ENCODE measurements around the gene RPS21.

RPS21 gene

DNA sequence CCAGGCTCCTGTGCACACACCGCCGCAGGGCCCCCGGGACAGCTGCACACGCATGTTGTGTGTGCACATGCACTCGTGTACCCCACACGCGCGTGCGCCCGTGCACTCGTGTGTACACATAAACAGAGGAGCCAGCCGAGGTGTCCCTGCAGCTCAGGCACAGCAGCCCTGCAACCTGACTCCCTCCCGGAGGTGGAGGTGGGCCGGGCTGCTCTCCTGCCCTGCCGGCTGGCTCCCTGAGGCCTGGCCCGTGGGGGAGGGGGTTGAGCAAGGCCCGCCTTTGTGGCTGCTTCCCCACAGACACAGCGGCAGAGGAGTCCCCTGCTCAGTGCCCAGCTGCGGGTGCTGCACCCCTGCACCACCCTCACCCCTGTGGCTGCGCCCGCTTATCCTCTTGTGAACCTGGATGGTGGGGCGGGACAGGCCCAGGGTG, 39.8 kb downstream of the RPS21 start:
- WGBS = 55% methylated on average over 22 of the region's 22 CpGs
- Histone ChIP-seq H3K9me3 (ENCODE audit: insufficient read depth, low read depth, low read length) (no peaks in the 10 kb centered on the region), H3K9ac (ENCODE audit: low read depth, low read length) (peak overlapping the region; percentile 55), H3K27ac (ENCODE audit: low read depth, low read length) (peak overlapping the region; percentile 50), H3K27me3 (ENCODE audit: insufficient read depth, low read length) (no peaks in the 10 kb centered on the region), H3K4me1 (ENCODE audit: insufficient read depth, low read length) (peaks cover 11% of the 10 kb centered on the region), H3K36me3 (ENCODE audit: insufficient read depth, low read length) (no peaks in the 10 kb centered on the region), H3K4me3 (ENCODE audit: low read length) (peak overlapping the region; percentile 26; the same call in 1 of the 2 replicates)

DNA sequence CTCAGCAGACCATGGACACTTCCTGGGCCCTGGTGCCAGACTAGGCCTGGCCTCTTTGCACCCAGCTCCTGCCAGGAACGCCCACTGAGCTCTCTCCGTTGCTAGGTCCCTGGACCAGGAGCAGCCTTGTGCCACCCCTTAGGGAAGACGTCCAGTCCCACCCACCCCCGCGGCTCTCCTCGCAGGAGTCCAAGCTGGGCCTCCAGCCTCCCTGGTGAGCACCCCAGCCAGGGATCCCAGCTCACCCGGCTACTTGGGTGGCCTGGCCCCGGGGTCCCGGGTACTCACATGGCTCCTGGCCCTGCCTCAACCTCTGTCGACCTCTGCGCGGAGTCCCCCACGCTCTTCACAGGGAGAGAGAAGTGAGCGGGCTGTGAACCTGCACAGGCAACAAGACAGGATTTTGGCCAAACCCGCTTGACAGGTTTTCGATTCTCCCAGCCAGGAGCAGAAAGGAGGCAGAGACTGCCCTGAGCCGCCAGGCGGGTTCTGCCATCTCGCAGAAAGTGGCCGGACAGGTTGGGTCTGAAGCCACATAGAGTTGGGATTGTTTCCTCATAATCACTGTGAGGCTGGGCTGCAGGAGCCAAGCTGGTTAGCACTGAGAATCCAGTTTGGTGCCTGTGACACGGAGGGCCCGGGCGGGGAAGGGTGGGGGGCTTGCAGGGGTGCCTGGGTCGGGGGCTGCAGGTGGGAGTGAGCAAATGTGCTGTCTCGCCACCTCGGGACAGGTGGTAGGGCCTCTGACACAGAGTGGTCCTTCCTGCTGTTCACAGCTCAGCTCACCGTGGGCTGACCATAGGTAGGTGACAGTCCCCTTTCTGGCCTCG, 40.5 kb downstream of the RPS21 start, which contains the start of gene RBBP8NL:
Gene RBBP8NL (minus strand): TSS at position 368 of the 830 bp plus-strand sequence. CDS start 7,892 bp downstream, outside the sequence.
- H3K36me3 ChIP-seq (ENCODE audit: insufficient read depth, low read length) = no peaks in the 10 kb centered on the region
- no peaks in the 10 kb centered on the region for H3K27me3 ChIP-seq (ENCODE audit: insufficient read depth, low read length)
- peaks cover 11% of the 10 kb centered on the region for H3K4me1 ChIP-seq (ENCODE audit: insufficient read depth, low read length)
- H3K9ac ChIP-seq (ENCODE audit: low read depth, low read length) = peak within 1 kb of the TSS; percentile 55
- H3K27ac ChIP-seq (ENCODE audit: low read depth, low read length) = peak within 1 kb of the TSS; percentile 50
- peak within 1 kb of the TSS; percentile 26 for H3K4me3 ChIP-seq (ENCODE audit: low read length)
- WGBS = 86% methylated on average over 28 of the region's 28 CpGs
- no peaks in the 10 kb centered on the region for H3K9me3 ChIP-seq (ENCODE audit: insufficient read depth, low read depth, low read length)

DNA sequence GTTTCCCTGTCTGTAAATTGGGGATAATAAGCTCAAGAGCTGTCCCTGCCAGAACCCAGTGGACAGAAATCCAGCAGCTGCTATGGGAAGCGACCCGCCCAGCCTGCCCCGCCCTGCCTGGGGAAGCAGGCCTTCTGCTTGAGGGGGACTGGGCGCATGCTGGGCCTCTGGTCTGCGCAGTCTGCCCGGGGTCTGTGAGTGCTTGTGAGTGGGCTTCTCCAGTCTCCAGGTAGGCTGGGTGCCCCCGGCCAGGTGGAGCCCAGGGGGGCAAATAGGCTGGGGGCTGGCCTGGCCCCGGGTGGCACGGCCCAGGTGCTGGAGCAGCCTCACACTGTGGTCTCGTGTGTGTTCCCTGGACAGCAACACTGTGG, 41.1 kb downstream of the RPS21 start:
- Histone ChIP-seq H3K9ac (ENCODE audit: low read depth, low read length) (no peak overlapping the region), H3K9me3 (ENCODE audit: insufficient read depth, low read depth, low read length) (no peaks in the 10 kb centered on the region), H3K27ac (ENCODE audit: low read depth, low read length) (no peak overlapping the region), H3K4me1 (ENCODE audit: insufficient read depth, low read length) (peaks cover 11% of the 10 kb centered on the region), H3K4me3 (ENCODE audit: low read length) (no peak overlapping the region), H3K36me3 (ENCODE audit: insufficient read depth, low read length) (no peaks in the 10 kb centered on the region), H3K27me3 (ENCODE audit: insufficient read depth, low read length) (no peaks in the 10 kb centered on the region)
- 93% methylated on average over 10 of the region's 10 CpGs for WGBS

DNA sequence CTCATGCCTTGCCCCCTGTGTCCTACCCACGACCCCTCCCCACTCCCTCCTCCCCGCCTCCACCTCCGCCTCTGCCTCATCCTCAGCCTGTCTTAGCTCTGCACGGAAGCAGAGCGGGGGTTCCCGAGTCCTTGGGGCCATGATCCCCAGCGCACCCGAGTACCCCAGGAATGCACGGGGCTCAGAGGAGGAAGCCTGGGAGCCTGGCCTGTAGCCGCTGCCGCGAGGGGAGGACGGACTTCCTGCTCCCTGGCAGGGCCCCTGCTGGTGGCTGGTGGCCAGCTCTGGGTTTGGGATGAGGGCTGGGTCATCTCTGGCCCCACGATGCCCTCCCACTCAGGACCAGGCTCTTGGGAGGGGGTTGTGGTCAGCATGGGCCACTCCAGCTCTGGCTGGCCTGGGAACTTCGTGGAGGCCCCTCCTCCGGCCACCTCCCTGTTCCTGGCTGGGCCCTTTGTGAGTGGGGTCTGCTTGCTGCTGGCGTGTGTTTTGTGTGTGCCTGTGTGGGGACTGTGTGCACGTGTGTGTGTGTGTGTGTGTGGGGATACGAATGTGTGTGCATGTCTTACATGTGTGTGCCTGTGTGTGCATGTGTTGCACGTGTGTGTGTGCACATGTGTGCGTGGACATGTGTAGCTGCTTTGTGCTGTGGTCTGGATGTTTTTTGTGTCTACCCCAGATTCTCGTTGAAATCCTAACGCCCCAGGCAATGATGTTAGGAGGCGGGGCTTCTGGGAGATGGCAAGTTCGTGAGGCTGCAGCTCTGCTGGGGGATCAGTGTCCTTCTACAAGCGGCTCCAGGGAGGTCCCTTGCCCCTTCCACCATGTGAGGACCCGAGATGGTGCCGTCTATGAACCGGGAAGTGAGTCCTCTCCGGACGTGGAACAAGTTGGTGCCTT, 41.7 kb downstream of the RPS21 start:
- H3K27ac ChIP-seq (ENCODE audit: low read depth, low read length) = no peak overlapping the region
- H3K4me1 ChIP-seq (ENCODE audit: insufficient read depth, low read length) = peaks cover 11% of the 10 kb centered on the region
- no peaks in the 10 kb centered on the region for H3K9me3 ChIP-seq (ENCODE audit: insufficient read depth, low read depth, low read length)
- no peaks in the 10 kb centered on the region for H3K27me3 ChIP-seq (ENCODE audit: insufficient read depth, low read length)
- H3K4me3 ChIP-seq (ENCODE audit: low read length) = no peak overlapping the region
- 86% methylated on average over 31 of the region's 31 CpGs for WGBS
- no peak overlapping the region for H3K9ac ChIP-seq (ENCODE audit: low read depth, low read length)
- H3K36me3 ChIP-seq (ENCODE audit: insufficient read depth, low read length) = no peaks in the 10 kb centered on the region

DNA sequence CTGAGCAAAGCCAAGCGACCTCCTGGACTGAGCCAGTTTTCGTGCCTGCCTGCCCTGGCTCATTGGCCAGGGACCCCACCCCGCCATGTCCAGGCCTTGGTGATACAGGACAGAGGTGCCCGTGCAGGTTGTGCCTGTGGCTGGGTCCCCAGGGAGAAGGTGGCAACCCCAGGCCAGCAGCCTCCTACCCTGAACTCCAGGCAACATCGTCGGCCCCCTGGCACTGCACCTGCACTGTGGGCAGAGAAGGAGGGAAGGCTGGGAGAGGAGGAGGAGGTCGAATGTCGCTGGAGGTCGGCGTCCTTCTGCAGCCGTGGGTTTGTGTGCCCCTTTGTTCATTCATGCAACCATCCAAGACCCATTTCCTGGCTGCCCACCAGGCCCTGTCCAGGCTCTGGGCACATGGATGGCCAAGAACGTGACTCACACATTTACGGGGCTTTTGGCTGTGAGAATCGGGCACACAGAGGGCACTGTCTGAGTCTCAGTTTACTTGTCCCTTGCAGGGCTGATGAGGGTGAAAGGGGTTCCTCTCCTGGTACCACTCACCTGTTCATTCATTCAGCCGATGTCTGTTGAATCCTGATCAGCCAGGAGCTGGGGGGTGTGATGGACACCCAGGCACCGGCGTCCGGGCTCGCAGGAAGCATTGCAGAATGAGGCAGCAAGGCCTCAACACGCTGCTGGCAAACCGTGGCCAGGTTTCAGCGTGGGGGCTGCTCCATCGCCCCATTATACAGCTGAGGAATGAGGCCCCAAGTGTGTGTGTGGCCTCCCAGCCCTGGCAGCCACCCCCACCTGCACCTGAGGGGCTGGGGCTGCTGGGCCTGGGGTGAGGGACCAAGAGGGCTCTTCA, 42.8 kb downstream of the RPS21 start:
- Histone ChIP-seq H3K4me1 (ENCODE audit: insufficient read depth, low read length) (peaks cover 11% of the 10 kb centered on the region), H3K4me3 (ENCODE audit: low read length) (no peak overlapping the region), H3K27me3 (ENCODE audit: insufficient read depth, low read length) (no peaks in the 10 kb centered on the region), H3K9me3 (ENCODE audit: insufficient read depth, low read depth, low read length) (no peaks in the 10 kb centered on the region), H3K36me3 (ENCODE audit: insufficient read depth, low read length) (no peaks in the 10 kb centered on the region), H3K27ac (ENCODE audit: low read depth, low read length) (no peak overlapping the region), H3K9ac (ENCODE audit: low read depth, low read length) (no peak overlapping the region)
- 95% methylated on average over 23 of the region's 23 CpGs for WGBS

DNA sequence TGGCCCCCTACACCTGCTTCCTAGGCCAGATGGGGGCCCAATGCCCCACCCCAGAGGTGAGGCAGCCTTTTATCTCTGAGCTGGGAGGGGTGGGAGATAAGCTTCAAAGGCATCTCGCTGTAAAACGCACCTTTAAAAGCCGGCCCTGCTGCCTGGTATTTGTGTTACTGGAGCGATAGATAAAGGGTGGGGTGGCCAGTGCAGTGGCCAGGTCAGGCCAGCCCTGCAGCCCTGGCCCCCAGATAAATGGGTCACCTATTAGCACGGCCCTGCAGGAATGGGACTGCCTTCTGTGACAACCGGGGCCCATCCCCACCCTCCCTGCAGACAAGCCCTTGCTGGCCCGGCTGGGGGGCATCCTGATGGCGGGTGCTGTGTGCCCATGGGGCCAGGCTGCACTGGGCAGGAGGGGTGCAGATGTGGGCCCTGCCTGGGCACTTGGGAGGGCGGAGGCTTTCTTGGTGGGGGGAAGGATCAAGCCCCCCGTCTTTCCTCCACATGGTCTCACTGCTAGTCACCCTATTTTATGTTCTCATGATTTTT, 43.5 kb downstream of the RPS21 start:
- 81% methylated on average over 8 of the region's 10 CpGs for WGBS
- Histone ChIP-seq H3K27ac (ENCODE audit: low read depth, low read length) (no peak overlapping the region), H3K27me3 (ENCODE audit: insufficient read depth, low read length) (no peaks in the 10 kb centered on the region)

DNA sequence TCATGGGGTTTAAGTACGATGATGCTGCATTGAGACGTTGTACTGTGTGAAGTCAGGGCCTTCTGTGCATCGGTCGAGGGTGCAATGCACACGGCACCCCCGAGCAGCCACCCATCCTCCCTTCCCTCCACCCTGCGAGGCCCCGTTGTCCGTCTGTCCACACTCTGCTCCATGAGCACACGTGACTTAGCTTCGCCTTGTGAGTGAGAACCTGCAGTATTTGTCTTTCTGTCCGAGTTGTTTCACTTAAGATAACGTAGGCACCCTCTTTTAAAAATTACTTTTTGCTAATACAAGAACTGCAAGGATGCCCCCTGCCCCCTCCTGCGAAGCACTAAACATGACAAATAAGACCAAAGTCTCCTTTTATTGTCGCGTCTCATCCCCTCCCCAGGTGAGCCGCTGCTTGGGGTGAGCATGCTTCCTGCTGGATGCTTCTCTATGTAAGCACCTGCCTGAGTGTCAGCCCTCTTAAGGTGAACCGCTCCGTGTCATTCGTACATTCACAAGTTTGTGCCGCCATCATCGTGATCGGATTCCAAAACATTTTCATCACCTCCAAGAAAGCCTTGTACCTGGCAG, 44.1 kb downstream of the RPS21 start:
- Histone ChIP-seq H3K36me3 (ENCODE audit: insufficient read depth, low read length) (no peaks in the 10 kb centered on the region), H3K4me1 (ENCODE audit: insufficient read depth, low read length) (peaks cover 11% of the 10 kb centered on the region), H3K27me3 (ENCODE audit: insufficient read depth, low read length) (no peaks in the 10 kb centered on the region), H3K4me3 (ENCODE audit: low read length) (no peak overlapping the region), H3K27ac (ENCODE audit: low read depth, low read length) (no peak overlapping the region), H3K9ac (ENCODE audit: low read depth, low read length) (no peak overlapping the region), H3K9me3 (ENCODE audit: insufficient read depth, low read depth, low read length) (no peaks in the 10 kb centered on the region)
- WGBS = 76% methylated on average over 23 of the region's 23 CpGs

More for the DNA sequence above, 43.5 kb downstream of the RPS21 start:
- no peak overlapping the region for H3K9ac ChIP-seq (ENCODE audit: low read depth, low read length)
- H3K9me3 ChIP-seq (ENCODE audit: insufficient read depth, low read depth, low read length) = no peaks in the 10 kb centered on the region
- no peaks in the 10 kb centered on the region for H3K36me3 ChIP-seq (ENCODE audit: insufficient read depth, low read length)
- H3K4me3 ChIP-seq (ENCODE audit: low read length) = no peak overlapping the region
- H3K4me1 ChIP-seq (ENCODE audit: insufficient read depth, low read length) = peaks cover 11% of the 10 kb centered on the region

DNA sequence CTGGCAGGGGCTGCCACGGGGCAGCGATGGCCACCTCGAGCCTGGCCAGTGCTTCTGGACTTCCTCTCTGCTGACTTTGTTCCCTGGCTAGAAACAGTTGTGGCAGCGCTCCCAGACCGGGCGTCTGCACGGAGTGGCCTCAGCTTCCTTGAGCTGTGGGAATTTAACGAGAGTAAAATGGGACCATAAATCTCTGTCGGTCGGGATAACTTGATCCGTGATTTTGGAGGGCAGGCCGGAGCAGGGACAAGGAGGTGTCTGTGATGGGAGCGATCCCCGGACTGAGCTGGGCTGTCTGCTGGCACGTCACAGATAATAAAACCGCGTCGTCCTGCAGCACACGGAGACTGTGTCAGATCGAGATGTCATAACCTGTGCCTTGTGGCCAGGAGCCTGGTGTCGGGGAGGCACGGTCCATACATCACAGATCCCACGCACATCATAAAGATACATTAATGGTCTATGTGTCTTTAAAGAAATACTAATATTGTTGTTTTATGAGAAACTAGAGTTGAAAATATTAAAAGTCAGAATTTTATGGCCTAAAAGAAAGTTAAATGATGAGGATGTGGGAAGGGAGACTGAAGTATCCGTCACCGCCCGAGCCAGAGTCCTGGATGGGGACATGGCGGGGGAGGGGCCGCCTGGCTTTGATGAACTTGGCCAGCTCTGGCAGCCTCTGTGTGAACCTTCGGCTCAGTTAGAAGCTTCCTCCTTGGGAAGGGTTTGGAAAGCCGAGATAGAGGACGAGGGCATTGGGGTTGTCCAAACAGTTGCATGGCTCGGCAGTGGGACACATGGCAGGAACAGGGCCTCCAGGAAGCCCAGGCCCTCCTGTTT, 47.0 kb downstream of the RPS21 start:
- no peak overlapping the region for H3K27ac ChIP-seq (ENCODE audit: low read depth, low read length)
- H3K9me3 ChIP-seq (ENCODE audit: insufficient read depth, low read depth, low read length) = no peaks in the 10 kb centered on the region
- peaks cover 5% of the 10 kb centered on the region; the same call in 1 of the 2 replicates for H3K4me1 ChIP-seq (ENCODE audit: insufficient read depth, low read length)
- no peak overlapping the region for H3K9ac ChIP-seq (ENCODE audit: low read depth, low read length)
- no peak overlapping the region for H3K4me3 ChIP-seq (ENCODE audit: low read length)
- H3K36me3 ChIP-seq (ENCODE audit: insufficient read depth, low read length) = no peaks in the 10 kb centered on the region
- no peaks in the 10 kb centered on the region for H3K27me3 ChIP-seq (ENCODE audit: insufficient read depth, low read length)
- WGBS = 90% methylated on average over 32 of the region's 32 CpGs

DNA sequence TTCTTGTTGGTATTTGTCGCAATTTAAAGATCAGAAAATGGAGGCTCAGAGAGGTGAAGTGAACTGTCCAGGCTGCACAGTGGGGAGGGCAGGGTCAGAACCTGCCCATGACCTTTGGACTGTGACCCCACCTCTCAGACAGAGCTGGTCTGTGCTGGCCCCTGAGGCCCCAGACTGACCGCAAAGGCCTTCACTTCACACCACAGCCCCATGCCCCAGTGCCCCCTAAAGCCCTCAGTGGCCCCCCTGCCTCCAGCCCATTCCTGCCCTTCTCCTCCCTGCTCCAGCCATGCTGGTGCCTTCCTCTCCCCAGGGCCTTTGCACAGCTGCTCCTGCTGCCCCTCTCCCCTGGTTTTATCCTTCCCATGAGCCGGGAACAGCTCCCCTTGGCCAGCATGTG, 49.8 kb downstream of the RPS21 start:
- no peaks in the 10 kb centered on the region for H3K27me3 ChIP-seq (ENCODE audit: insufficient read depth, low read length)
- no peaks in the 10 kb centered on the region for H3K4me1 ChIP-seq (ENCODE audit: insufficient read depth, low read length)
- H3K27ac ChIP-seq (ENCODE audit: low read depth, low read length) = no peak overlapping the region
- WGBS = 91% methylated on average over 3 of the region's 3 CpGs
- H3K9ac ChIP-seq (ENCODE audit: low read depth, low read length) = no peak overlapping the region
- H3K9me3 ChIP-seq (ENCODE audit: insufficient read depth, low read depth, low read length) = no peaks in the 10 kb centered on the region
- H3K4me3 ChIP-seq (ENCODE audit: low read length) = no peak overlapping the region
- no peaks in the 10 kb centered on the region for H3K36me3 ChIP-seq (ENCODE audit: insufficient read depth, low read length)

All from HUES64 (cell line).